WERI-Rb-1 (cell line): Measurements from ENCODE around the gene MICALL2.

Experiments
- DNase-seq: peaks from one replicate; pipeline ENCODE4 v3.0.0-alpha.2; 2020
- H3K27ac ChIP-seq: fragments of 250-450 bp; sonication (Bioruptor Pico); 2 replicates; pipeline ENCODE4 v1.5.1; 2020; ENCODE audit warnings: mild to moderate bottlenecking, moderate library complexity
- H3K27me3 ChIP-seq: fragments of 250-450 bp; sonication (Bioruptor Pico); 2 replicates; pipeline ENCODE4 v1.5.1; 2021; ENCODE audit warnings: mild to moderate bottlenecking, low read depth, moderate library complexity; ENCODE audit not compliant: insufficient read depth, severe bottlenecking
- H3K36me3 ChIP-seq: fragments of 250-450 bp; sonication (Bioruptor Pico); 2 replicates; pipeline ENCODE4 v1.5.1; 2020; ENCODE audit warnings: mild to moderate bottlenecking, moderate library complexity
- H3K4me3 ChIP-seq: 2 replicates; pipeline ENCODE4 v1.5.1; 2011; ENCODE audit warnings: low read depth, mild to moderate bottlenecking, control low read depth, low read length
- H3K9me3 ChIP-seq: fragments of 250-450 bp; sonication (Bioruptor Pico); 2 replicates; pipeline ENCODE4 v1.5.1; 2021; ENCODE audit warnings: mild to moderate bottlenecking, moderate library complexity; ENCODE audit not compliant: severe bottlenecking
- CTCF ChIP-seq: IDR thresholded peaks from 2 replicates; pipeline ENCODE4 v1.5.1; 2011; ENCODE audit warnings: low read depth, mild to moderate bottlenecking, control low read depth, inconsistent platforms, low read length

Gene MICALL2

GRCh38 chr7:1434891-1435670 lies 24.2 kb downstream of the MICALL2 start:
- H3K27me3 ChIP-seq = no peaks in the 10 kb centered on the region
- no peak for DNase-seq
- H3K9me3 ChIP-seq = no peaks in the 10 kb centered on the region
- TF ChIP-seq CTCF = no peak
- H3K36me3 ChIP-seq = no peaks in the 10 kb centered on the region
- no peak overlapping the region for H3K27ac ChIP-seq
- H3K4me3 ChIP-seq = no peak overlapping the region

GRCh38 chr7:1434165-1434718 lies 25.0 kb downstream of the MICALL2 start:
- no peak for TF ChIP-seq CTCF
- Histone ChIP-seq H3K9me3 (no peaks in the 10 kb centered on the region), H3K27me3 (no peaks in the 10 kb centered on the region), H3K36me3 (no peaks in the 10 kb centered on the region), H3K4me3 (no peak overlapping the region), H3K27ac (no peak overlapping the region)
- DNase-seq = no peak

- H3K36me3 ChIP-seq = no peaks in the 10 kb centered on the region
- no peaks in the 10 kb centered on the region for H3K9me3 ChIP-seq
- TF ChIP-seq CTCF = no peak
- no peak for DNase-seq
- H3K27ac ChIP-seq = no peak overlapping the region
- H3K27me3 ChIP-seq = no peaks in the 10 kb centered on the region
- no peak overlapping the region for H3K4me3 ChIP-seq
These were observed 25.9 kb downstream of the MICALL2 start for GRCh38 chr7:1433128-1433920.

DNA sequence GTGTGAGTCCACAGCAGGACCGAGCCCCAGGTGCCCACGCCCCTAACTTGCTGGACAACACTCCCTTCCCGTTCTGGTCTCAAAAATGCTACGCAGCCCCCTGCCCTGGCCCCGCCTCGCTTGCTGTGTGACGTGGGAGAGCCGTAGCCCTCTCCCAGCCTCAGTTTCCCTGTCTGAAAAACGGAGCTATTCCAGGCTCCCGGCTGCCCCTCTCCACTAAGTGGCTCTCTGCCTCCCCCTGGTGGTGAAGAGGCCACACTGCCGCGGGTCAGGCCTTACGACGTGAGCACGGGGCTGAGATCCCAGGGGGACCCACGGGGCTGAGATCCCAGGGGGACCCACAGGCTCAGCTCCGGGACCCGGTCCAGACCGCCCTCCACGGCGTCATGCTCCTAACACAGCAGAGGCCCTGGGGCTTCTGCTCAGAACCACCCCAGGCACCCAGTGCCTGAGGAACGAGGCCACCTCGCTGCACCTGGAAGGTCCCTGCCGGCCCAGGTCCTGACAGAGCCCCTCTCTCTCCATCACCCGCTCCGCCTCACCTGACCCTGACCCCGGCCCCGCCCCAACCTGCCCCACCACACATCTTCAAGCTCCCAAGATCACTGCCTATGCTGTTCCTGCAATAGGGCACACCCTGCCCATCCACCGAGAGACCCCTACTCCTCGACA lies 26.7 kb downstream of the MICALL2 start:
- DNase-seq = peak; percentile 75
- Histone ChIP-seq H3K9me3 (no peaks in the 10 kb centered on the region), H3K27ac (no peak overlapping the region), H3K4me3 (no peak overlapping the region), H3K36me3 (no peaks in the 10 kb centered on the region), H3K27me3 (no peaks in the 10 kb centered on the region)
- TF ChIP-seq CTCF = peak; percentile 88

GRCh38 chr7:1431634-1432380 lies 27.5 kb downstream of the MICALL2 start:
- Histone ChIP-seq H3K27ac (no peak overlapping the region), H3K36me3 (no peaks in the 10 kb centered on the region), H3K9me3 (no peaks in the 10 kb centered on the region), H3K27me3 (no peaks in the 10 kb centered on the region), H3K4me3 (no peak overlapping the region)
- no peak for TF ChIP-seq CTCF
- no peak for DNase-seq
